Stimulated activated CD4-positive, alpha-beta T cell treated with anti-CD3 and anti-CD28 coated beads, Interleukin-4, amount 100 ng/mL, for 48 hours (primary cell): ENCODE results near the gene FAM171A1.

Experiments used
- DNase-seq, 2 donors: peaks; one replicate each; pipeline ENCODE4 v3.0.0-alpha.2; 2020; ENCODE audit warnings: low read depth in 2 of 2

Gene FAM171A1

DNA sequence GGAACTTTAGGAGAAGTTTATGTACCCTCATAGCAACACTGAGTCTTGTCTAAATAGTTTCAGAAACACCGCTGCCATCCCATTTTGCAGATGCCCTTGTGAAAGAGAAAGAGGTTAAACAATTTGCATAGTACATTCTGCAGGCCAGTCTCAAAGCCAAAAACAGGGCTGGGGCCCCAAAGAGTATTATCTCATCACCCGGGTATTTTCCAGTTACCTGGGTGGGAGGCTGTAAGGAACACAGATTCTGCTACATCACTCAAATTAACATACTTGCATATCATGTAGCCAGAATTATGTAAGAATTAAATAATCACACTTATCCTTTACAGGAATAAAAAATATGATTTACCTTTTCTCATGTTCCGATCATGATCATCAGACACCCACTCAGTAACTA lies 3.1 kb upstream of the FAM171A1 start:
- DNase-seq: no peak

DNA sequence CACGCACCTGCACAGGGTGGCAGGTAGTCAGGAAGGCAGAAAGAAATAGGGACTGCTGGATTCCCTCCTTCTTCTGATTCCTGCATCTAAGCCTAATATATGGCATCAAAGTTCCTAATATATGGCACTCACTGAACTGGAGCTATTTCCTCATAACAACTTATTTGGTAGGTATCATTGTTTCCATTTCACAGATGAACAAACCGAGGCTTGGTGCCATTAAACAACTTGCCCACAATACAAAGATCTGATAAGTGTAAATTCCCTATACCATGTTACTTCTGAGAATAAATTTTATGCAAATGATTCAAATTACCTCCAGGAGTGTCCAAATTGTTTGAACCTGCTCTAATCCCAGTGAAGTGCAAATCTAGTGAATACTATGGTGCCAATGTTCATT lies 2.1 kb upstream of the FAM171A1 start:
- DNase-seq: no peak

DNA sequence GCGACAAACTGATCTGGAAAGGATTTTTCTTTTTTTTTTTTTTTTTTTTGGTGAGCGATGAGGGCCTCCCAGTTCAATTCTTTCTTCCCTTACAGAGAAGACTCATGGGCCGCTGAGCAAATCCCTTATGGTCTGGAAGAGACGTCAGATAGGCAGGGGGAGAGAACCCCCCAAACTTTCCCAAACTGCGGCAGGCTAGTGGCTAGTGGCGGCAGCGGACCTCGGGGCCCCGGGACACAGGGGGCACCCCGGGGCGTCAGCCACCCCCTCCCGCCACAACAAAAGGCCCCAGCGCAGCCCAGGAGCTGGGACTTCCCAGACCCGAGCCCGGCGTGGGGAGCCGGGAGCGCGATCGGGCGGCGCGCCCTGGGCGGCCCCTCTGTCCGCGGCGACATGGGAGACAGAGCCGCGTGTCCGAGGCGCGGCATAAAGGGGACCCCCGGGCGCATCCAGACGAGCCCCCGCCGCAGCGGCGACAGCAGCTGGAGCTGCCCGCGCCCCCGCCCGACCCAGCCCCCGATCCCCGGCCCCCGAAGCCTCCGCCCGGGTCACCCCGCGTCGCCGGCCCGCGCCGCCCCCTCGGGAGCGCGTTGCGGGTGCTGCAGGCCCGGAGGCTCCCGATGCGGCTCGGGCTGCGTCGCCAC lies 755 bp downstream of the FAM171A1 start:
- DNase-seq: no peak

DNA sequence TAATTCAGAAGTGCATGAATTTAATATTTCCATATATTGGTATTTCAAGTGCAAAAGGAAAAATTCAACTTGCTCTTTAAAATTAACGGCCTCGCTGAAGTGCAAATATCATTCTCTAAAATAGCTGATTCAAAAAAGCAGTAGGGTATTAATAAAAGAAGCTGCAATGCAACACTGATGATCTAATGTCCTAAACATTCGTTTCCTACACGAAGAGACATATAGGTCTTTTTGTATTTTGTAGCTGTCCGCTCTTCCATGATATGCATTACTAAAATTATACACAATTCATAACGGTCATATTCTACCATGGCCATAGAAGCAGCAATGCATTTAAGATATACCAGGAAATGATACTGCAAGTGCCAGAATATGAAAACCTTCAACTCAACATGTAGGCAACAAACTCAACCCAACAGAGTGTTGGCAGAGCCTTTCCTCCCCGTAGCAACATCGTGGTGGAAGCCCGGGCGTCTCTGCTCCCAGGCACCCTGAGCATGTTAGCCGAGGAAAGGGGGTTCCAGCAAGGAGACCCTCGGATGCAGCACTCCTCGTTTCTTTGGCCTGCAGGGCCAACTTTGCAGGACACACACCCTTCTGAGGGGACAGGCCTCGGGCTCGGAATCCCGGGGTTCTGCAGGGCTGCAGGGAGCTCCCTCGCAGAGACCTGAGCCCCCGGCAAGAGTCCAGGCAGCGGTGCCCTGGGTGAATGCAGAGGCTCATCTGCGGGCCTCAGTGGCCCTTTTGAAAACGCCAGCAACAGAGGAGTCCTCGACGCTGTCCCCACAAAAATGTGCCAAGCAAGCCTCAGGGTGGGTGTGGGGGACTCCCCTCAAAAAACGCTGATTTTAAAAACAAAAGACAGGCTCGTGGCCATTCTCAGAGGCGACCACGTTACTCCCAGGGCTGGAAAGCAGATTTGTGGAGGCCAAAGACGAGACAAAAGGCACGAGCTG lies 1.6 kb downstream of the FAM171A1 start:
- DNase-seq: no peak

DNA sequence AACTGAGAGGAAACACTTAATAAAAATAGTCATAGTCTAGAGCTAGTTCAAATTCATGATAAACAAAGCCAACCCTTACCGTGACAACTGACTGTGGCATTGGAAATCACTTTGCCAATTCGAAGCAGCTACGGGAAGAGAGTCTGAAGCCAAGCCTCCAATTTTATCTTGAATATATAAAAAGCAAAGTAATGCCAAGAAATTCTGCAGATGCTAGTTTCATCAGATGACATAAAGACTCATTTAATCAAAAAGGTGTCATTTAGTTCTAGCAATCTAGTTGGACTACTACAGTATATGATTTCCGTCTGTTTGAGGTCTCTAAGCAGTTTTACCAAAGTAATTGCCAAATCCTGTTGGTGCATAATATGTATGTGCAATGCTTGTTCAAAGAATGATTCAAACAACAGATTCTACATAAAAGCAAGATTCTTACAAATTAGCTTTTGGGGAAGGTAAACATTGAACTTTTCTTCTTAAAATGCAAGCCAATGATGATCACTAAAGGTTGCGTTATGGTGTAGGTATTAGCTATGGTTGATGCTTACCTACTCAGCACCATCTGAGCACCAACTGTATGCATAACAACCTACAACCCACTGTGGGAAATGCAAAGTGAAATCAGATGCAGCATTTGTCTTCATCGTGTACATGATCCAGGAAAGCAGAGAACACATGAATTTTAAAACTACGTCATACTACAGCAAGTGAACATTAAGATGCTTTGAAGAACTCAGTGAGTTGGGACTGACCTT lies 2.8 kb downstream of the FAM171A1 start:
- no peak for DNase-seq

DNA sequence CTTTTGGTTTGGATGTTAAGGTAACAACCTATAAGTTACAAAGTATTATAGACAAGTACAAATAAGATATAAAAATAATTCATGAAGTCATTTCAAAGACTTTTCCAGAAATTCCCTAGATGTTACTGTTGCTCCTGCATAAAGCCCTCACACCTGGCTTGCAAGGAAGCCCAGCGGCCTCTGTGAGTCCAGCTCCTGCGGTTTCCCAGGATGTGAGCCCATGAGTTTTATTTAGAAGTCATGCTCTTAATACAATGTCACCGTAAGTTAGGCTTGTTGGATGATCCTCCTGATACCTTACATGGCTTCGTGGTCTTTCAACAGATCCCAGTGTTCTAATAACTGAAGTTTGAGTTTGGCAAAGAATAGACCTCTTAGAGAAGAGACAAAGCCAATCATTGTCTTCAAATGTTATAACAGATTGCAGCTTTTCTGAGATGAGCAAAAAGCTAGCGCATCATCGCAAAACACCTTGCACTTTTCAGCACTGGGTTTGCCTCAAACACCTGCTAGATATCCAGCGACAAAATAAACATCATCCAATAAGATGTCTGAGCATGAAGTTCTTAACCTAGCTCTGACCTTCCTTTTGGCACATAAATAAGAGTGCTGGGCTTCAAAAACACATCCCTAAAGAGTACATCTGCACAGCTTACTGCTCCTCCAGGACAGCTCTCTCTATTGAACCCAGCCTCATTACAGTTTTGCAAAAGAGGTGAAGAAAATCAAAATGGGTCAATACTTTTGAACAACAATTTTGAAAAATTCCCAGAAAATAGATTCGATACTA lies 3.6 kb downstream of the FAM171A1 start:
- DNase-seq: no peak

DNA sequence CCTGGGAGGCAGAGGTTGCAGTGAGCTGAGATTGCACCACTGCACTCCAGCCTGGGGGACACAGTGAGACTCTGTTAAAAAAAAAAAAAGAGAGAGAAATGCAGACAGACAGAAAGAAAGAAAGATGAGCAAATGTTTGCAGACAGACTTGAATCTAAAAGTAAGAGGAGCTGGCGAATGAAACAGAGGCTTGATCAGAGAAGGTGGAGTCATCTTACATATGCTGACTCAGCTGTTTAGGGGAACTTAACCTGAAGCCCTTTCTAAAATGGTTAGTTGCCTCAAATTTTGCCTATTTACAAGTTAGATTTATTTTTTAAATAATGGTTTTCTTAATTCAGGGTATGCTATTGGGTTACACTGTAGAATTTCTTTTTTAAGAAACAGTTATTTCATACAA lies 5.4 kb downstream of the FAM171A1 start:
- DNase-seq: no peak

DNA sequence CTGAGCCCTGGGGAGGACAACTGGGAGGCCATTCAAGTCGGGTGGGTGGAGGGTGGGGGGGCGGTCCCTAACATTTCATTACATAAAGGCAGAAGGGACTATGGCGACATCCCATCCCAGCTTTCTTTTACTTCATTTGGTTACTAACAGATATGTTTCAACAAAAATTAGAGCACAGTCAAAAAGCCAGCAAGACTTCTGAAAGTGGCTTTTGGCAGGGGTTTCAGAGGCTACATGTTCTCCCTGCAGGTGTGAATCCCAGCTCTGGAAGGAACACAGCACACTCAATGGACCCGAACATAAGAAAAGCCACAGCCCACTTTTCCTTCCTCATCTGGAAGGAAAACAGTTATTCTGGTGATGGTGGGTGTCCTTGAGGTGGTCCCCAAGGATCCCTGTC lies 7.1 kb downstream of the FAM171A1 start:
- DNase-seq: no peak

DNA sequence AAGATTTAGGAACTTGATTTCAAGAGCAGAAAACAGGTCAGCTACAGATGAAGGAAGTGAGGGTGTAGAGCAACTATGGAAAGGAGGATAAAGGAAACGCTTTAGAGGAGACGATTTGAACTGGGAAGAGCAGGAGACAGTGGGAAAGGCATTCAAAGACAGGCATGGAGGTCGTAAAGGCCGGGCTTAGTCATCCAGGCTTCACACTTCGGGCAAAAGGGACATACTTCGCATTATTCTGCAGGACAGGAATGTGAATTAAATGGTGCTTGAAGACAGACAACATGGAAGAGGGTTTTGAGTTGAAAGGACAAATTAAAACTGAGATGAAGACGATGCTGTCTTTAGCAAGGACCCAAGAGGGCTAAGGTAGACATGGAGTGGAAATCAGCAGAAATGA lies 8.1 kb downstream of the FAM171A1 start:
- DNase-seq: no peak

DNA sequence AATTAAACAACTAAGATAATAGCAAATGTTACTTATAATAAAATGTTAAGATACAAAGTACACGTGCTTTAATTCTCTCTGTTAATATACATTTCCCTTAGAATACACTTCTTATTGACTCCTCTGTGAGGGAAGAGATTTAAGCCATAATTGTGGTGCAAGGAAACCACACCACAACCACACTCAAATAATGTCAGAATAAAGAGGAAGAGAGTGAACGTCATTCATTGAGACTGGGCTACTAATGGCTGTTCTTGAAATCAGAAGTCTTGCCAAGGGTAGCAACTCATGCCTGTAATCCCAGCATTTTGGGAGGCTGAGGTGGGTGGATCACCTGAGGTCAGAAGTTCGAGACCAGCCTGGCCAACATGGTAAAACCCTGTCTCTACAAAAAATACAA lies 10.0 kb downstream of the FAM171A1 start:
- no peak for DNase-seq

DNA sequence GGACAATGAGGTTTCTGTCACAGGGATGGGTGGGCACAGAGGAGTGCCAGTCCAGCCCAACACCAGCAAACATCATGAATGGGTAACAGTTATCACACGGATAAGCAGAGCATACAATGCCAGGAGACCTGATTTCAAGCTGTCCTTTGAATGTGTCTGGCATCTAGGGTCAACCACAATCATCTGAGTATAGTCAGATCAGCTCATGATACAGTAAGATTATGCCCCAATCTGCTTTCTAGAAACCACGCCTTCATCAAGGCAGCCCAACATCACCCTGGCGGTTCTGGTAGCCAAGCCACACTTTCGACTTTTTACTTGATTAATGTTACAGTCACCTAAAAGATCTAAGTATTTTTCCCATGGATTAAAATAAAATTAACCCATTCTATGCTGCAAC lies 10.5 kb downstream of the FAM171A1 start:
- no peak for DNase-seq

DNA sequence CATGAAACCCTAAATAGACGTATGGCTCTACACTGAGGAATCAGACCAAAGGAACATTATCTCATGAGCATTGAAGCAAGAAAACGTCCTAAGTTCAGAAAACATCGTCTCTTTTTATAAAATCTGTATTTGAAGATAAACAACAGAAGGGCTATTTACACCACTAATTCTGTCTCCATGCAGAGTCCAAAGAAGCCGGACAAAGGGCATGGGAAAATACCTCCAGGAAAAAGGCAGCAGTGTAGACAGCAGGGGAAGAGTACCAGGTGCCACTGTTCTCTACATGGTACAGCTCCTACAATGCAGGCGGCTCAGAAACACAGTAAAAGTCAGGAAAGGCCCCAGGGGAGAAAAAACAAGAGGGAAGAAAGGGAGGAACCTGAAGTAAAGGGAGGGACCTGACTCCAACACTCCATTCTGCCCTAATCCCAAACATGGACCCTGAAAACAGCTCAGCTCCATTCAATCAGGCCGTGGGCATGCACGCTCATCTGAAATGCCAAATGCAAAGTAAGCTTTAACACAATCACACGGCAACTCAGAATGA lies 17.5 kb downstream of the FAM171A1 start:
- no peak for DNase-seq

DNA sequence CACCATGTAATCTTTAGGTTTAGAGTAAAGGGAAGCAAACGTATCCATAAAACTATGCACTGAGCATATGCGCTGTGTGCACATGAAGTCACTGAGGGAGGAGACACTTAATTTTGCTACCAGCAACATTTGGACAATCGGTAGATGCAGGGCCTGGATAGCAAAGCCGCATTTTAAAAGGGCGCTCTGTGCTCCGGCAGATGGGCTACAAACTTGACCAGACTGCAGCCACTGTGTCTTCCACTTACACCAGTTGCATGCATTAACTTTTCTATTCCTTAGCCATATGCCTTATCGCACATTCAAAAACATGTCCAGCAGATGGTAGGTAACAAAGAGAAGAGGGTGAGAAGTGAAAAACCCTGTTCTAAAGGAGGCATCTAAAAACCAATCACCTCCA lies 18.3 kb downstream of the FAM171A1 start:
- DNase-seq: no peak

DNA sequence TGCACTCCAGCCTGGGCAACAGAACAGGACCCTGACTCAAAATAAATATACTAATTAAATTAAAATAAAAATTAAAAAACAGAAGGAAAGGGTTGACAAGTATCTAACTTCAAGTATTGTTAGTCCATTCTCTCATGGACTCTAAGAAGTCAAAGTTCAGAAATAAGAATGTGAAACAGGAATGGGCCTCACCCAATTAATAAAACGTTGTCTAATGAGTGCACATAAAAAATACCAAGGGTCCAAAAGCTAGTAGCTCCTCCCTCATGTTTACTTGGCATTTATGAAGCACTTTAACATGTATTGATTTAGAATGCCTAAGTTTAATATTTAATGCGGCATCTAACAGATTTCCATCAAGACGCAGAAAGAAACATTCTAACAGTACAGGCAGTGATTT lies 18.9 kb downstream of the FAM171A1 start:
- no peak for DNase-seq

DNA sequence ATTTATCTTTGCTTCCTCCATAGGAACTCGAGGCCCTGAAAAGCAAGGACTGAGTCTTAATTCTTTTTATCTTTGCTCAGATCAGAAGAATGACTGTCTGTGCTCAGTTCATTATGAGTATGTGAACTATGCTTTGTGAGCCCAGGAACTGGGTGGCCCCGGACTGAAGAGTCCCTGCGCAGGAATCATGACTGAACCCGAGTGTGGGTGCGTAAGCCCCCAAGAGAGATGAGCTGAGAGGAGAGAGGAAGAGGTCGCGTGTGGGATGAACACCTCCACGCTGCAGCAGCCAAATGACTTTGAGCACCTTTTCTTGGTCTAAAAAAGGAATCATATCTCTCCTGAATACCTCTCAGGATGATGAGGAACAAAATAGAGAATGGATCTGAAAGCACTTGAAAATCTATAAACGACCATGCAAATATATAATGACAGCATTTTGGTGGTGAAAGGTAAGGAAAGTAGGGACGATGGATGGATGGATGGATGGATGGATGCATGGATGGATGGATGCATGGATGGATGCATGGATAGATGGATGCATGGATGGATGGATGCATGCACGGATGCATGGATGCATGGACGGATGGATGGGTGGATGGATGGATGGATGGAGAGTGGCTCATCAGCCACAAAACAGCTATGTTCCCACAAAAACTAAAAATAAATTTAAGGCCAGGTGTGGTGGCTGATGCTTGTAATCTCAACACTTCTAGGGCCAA lies 19.8 kb downstream of the FAM171A1 start:
- DNase-seq: no peak

DNA sequence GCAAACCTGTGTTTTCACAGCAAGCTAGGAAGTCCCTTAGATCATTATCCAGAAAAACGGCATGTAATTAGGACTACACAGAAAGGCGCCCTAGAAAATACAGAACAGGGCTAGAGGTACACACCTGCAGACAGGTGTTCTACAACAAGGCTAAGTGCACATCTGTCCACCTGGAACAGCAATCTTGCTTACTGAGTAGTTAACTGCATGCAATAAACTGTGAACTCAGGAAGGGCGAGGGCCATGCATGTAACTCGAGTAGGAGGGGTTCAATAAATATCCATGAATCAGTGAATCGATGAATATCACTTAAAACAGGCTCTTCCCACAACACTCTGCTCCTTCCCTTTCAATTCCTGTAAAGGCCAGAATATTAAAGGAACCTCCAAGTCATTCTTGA lies 22.0 kb downstream of the FAM171A1 start:
- DNase-seq: no peak

DNA sequence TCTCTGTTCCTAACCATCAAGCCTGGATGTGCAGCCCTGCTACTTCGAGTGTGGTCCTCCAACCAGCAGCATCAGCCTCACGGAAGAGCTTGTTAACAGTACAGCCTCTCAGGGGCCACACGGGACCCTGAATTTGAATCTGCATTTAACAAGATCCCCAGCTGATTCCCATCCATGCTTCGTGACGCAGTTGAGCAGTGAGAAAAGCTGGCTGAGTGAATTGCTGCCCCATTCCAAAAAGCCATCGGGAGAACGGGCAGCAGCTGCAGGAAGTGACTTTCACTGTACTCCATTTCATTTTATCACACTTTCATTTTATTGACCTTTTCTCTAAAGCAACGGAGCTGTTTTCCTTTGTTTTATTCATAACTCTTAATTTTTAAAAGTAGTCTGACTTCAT lies 22.5 kb downstream of the FAM171A1 start:
- DNase-seq: no peak

DNA sequence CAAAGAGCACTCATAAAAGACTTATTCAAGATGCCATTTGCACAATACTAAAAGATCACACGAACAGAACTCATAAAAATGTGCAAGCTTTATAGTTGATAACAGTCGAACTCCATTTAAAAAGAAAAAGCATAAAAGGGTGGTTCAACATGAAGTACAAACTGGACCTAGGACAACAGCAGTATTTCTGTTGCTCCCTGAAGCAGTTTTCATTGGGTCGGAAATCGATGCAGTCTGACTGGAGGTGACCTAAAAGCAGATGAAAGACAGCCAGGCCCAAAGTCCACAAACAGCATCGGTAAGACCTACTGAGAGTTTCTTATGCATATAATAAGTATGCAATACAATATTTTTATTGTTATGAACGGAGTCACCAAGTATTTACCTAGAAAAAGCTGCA lies 23.9 kb downstream of the FAM171A1 start:
- DNase-seq: no peak

DNA sequence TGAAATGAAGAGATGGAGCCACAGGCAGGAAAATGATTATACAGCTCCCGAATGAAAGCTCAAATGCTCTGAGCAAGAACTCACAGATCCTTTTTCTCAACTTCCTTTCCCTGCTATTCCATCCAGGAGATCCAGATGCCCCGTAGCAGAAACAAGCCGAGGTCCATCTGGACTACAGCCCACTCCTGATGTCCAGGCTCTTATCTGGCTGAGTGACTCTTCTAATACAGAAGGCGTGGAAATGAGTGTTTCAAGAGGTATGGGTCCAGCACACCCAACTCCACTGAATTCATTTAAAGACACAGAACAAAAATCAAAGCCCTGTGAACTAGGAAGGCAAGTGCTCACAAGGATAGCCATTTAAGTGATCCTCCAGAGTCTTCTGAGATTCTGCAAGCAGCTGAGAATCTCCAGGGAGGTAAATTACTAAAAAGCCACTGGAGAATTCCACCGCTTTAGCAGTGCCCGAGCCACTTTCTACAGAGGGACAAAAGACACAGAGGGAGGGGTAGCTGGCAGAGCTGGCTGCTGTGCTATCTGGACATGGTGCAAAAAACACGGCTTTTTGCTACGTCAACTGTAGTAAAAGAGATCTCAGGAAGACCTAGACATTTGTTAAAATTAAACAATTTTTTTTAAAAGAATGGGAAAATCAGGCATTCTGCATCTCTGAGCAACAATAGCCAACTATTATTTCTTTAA lies 24.5 kb downstream of the FAM171A1 start:
- no peak for DNase-seq

DNA sequence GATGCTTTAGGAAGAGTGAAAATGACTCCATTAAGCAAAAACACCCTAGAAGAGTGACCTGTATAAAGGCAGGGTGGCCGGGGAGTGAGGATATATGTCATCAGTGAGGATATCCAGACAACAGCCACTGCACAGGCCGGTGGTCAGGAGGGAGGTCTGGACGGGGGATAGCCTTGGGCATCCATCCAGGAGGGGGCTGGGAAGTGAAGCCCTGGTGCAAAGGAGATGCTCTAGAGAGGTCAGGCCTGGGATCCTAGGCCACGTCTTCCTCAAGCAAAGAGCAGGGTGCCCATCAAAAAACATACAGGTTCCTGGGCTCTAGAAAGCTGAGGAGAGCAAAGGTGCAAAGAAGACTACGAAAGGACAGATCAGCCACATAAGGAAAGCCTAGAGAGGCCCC lies 25.6 kb downstream of the FAM171A1 start:
- DNase-seq: no peak
